Endothelial cell of hepatic sinusoid (primary cell): ENCODE data around the gene RPS6KA2.
"Not testable (repeated sequence)": the region's sequence is repeated elsewhere in the genome, so short reads cannot be mapped to it uniquely, and the experiment has no call there.

Source experiments
- in situ Hi-C: cut with HindIII; loops from 2 replicates; pipeline ENCODE4 v1.10.0; 2017; ENCODE audit warnings: low sequenced_read_pairs

RPS6KA2 gene

DNA sequence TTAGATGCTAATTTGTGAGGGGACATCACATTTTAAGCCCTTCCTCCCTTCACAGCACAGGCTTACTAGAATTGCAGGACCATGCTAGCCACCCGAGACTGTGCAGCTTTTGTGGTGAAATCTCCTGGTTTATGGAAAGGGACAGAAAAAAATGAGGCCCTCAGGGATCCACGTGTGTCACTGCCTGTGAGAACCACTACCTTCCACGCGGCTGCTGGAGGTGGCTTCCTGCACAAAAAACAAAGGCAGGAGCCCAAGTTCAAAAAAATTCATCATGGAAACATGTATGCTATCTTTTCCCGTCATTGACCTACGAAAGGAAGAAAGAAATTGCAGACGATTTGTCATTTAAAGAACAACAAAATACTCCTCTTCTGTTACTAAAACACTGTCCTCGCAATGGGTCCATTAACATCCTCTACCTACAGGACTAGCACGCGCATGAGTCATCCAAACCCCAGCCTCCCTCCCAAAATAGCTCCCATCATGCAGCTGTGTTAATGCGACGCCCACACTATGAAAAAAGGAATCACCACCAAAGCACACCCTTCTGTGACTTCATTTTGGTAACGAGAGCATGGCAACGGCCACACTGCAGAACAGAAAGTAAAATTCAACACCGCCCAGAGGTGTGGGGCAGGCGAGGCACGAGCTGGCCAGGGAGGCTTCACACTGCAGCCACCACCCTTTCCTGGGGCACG, 86.3 kb downstream of the RPS6KA2 start:
- in situ Hi-C loops = no loop called here

- in situ Hi-C loops = no loop called here
Measured at GRCh38 chr6:166539543-166539942, 87.5 kb downstream of the RPS6KA2 start.

DNA sequence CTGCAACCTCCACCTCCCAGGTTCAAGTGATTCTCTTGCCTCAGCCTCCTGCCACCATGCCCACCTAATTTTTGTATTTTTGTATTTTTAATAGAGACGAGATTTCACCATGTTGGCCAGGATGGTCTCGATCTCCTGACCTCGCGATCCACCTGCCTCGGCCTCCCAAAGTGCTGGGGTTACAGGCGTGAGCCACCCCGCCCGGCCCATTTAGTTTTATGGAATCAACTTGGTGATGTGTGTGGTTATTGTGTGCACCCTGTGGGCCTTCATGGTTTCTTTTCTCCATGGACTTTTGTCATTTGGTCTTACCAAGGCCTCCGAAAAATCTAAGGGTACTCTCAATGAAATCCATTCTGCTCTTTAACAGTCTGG, 88.1 kb downstream of the RPS6KA2 start:
- in situ Hi-C loops = not testable (repeated sequence)

DNA sequence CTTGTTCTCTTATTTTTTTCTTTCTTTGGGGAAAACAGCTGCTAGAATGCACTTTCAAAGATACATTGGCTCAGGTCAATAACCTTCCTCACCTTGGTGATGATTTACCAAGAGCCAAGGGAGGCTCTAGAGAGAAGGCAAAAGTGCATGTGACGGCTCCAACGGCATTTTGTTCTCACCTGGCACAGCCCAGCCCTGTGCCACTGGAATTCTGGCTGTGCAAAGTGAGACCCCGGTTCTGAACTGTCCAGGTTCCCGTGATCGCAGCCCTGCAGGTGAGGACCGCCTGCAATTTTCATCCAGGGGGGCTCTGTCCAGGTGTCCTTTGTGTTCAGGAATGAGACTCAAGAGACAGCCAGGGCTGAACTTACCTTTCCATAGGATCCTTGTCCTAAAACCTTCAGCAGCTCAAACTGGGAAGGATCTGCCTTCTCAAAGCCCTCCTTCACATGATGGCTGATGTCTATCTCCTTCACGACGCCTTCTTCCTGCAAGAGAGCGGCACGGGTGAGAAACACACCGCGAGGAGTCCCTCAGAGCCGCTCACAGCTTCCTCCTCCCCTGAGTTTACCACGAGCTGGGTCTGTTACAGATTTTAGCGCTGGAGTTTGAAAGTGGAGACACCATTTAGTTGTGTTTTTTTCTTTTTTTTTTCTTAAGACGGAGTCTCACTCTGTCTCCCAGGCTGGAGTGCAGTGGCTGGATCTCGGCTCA, 88.6 kb downstream of the RPS6KA2 start:
- in situ Hi-C loops = no loop called here

GRCh38 chr6:166534658-166535406, 92.2 kb downstream of the RPS6KA2 start:
- in situ Hi-C loops = no loop called here

DNA sequence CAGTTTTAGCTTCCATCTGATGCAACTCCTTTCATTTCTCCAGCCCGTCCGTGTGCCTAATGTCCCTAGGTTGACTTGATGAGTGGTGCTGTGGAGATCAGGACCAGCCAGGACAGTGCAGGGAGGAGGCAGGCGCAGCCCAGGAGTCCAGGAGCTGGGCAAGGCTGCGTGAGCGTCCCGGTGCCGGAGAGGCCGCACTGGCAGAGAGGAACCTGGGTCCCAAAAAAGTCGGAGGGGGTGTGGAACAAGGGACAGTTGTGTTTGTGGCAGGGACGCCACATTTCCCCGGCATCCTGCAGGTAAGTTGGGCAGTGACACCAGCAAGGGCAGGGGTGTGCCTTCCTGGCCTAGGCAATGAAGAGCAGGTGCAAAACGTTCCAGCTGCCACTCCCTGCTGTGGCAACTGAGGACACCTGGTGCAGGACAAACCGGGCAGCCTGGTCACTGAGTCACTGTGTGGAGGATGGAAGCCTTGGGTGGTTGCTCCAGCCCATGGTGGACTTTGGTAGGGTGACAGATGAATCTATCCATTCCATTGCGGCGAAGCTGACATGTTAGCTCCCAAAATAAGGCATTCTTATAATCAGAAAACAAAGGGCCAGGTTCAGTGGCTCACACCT, 93.7 kb downstream of the RPS6KA2 start:
- in situ Hi-C loops = no loop called here

- in situ Hi-C loops = no loop called here
Measured at GRCh38 chr6:166532302-166532701, 94.7 kb downstream of the RPS6KA2 start.

DNA sequence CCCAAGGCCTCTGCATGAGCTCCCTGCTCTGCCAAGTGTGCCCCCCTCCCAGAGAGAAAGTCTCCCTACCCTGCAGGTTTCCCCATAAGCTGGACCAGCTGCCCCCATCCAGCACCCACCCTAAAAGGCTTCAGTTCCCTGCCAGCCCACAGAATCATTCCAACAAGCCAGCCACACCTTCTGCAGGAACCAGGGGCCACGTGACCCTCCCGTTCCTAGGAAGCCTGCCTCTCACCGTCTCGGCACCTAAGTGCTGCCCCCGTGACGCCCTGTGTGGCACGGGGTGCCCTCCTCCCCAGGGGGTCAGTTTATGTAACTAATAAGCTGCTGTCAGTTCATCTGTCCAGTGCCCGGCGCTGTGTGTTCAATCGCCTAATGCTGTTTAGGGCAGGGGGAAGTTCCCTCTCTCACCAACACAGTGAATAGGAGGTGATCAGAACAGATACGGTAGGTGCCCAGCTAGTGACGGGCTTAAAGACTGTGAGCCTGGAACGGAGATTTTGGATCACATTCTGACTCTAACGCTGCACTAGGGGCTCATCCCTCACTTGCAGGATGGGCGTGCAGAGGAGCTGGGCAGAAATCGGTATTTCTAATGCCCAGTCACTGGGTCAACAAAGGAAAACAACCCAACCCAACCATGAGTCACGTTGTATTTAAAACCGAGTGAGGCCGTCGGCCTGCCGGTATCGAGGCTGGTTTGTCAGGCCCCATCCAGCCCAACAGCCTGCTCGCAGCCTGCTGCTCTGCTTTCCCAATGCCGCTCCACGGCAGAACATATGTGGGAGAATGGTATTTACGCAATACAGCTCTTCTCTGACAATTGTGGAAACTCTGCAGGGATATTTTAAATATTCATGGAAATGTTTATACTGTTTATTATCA, 96.6 kb downstream of the RPS6KA2 start:
- in situ Hi-C loops = no loop called here

DNA sequence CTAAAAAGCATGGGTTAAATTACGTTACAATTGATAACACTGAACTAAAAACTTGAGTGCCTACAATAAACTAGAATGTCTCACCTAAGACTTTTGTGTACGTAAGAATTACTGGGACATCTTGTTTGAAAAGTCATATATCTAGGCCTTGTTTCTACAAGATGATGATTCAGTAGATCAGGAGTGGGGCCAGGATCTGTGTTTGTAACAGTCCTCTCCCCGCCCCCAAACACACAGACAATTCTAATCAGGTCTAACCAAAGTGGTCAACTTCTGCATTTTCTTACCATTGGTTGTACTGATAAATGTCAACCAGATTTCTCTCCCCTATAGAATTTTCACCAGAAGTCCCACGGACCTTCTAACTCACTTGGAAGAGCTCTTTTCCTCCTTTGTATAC, 97.5 kb downstream of the RPS6KA2 start:
- in situ Hi-C loops = no loop called here

GRCh38 chr6:166529058-166529457, 98.0 kb downstream of the RPS6KA2 start:
- in situ Hi-C loops = not testable (repeated sequence)

DNA sequence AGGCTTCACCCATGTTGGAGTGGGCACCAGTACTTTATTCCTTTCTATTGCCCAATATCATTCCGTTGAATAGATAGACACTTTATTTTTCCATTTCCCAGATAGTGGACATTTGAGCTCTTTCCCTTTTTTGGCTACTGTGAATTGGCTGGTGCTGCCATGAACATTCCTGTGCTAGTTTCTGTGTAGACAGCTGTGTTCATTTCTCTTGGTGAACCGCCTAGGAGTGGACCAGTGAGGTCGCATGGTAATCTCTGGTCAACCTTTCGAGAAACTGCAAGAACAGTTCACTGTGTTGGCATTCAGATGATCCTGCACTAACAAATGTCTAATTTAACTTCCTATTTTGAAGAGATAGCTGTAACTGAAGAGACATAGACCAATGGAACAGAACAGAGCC, 99.2 kb downstream of the RPS6KA2 start:
- in situ Hi-C loops = no loop called here

DNA sequence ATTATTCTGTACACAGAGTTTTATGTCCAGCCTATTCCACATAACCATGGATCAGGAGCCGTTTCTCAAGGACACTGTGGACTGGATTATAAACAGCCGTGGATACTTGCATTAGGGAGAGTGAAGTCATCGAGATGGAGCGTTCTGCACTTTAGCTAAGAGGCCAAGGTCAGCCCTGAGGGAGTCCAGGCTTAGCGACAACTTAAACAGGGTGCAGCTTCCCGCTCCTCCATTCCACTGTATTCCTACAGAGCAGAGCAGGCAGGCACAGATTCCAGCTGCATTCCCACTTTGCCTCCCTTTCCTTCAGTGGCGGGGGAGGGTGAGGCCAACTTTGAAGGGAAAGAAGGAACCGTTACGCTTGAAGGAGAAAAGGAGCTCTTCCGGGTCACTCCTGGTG, 100.1 kb downstream of the RPS6KA2 start:
- in situ Hi-C loops = no loop called here

DNA sequence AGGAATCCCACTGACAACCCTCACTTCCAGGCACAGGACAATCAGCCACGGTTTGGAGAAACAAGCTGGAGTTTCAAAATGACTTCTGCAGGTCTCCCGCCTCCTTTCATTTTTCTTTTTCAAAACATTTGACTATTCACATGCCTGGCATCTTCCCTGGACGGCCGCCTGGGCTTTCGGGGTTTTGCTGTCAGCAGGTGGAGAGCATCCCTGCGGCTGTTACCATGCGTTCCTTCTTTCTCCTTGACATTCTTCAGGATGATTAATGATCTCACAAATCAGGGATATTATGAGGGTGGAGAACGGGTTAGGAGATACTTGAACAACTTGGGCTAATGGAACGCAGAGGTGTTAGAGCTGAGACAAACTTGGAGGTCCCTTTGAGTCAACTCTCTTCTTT, 101.5 kb downstream of the RPS6KA2 start:
- in situ Hi-C loops = no loop called here

DNA sequence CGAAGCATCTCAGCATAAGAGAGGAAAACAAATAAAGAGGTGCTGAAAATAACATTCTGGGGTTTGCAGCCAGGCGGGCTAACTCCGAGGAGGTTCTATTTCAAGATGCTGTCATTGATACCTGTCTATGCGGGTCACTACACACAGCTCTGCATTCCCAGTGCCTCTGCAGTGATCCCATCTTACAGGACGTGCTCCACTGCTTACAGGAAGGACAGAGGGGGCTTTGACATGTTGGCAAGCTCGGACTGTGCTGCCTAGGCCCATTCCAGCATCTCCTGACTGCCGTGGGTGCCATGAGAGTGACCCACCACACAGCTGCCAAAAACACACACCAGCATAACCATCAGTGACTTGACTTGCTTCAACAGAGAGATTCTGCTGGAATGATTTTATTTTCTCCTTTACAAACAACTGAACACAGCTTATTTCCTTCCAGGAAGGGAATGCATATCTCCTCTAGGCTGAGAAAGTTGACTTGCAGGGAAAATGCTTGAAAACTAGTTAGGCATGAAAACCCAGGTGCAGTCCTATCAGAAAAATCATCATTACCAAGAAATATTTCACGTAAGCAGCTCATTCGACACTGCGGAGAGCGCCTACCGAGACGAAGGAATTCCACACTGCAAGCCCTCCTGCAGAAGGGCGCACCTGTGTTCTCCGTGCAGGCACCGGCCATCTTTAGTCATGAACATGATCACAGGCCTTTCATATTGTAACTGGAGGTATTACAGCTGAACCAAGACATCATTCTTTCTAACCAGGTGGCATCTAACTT, 103.1 kb downstream of the RPS6KA2 start:
- in situ Hi-C loops = no loop called here

- in situ Hi-C loops = no loop called here
Measured at GRCh38 chr6:166520905-166521834, 105.9 kb downstream of the RPS6KA2 start.

DNA sequence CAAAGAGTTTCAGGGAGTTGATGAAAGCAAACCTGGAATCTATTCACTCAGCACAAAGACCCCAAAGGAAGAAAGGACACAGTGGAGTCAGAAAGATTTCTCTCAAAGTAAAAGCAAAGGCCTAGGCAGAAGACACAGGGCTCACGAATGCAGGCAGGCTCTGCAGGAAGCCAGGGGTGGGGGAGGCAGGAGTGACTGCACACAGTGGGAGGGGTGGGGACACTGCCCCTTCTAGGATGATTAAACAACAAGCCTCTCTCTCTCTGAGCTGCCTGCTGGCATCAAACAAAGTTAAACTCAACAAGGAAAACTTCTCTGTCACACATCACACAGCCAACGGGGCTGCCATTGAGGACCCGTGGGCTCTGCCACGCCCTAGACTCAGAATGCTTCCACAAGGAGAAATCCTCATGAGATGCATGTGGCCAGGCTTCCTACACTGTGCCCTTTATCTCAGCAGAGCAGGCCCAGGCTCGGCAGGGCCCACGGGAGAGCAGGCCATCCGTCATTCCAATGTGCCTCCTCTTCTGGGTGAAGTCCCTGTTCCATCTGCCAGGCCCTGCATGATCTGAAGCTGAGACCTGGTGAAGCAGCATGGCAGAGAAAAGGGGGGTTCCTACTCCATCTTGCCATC, 110.7 kb downstream of the RPS6KA2 start:
- in situ Hi-C loops = no loop called here

DNA sequence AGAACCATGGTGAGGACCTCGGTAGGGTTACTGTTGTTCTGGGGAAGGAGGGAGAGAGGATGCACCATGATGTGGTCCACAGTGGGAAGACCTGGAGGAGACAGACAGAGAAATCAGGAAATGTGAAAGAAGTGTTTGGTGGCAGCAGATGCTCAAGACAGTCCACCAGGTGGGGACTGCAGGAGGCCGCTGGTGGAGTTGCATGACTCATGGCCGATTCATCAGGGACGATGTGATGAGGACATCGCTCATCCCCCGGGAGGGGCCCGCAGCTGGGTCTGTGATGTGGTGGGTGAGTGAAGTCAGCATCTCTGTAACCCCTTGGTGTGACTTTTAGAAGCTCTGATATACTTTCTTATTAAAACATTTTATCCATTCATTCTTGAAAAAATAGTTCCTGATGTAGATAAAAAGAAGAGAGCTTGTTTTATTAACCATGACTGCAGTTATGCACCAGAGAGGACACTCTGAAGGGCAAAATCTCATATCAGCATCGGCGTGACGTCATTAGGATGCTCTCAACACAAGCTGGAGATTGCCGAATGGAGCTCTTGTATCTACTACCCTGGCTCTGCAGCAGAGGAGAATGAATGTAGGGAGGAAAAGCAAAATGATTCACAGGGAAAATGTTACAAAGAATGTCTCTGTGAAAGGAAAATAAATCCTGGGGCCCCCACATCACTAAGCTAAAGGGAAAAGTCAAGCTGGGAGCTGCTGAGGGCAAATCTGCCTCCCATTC, 111.8 kb downstream of the RPS6KA2 start:
- in situ Hi-C loops = no loop called here
